ENCODE results near the gene TRAPPC2. TPM values are rescaled to one million over a fixed set of nuclear protein-coding genes. Genes with fewer than 3 reads are reported as not detected.

TRAPPC2 gene
- 15.0 TPM for total RNA-seq

DNA sequence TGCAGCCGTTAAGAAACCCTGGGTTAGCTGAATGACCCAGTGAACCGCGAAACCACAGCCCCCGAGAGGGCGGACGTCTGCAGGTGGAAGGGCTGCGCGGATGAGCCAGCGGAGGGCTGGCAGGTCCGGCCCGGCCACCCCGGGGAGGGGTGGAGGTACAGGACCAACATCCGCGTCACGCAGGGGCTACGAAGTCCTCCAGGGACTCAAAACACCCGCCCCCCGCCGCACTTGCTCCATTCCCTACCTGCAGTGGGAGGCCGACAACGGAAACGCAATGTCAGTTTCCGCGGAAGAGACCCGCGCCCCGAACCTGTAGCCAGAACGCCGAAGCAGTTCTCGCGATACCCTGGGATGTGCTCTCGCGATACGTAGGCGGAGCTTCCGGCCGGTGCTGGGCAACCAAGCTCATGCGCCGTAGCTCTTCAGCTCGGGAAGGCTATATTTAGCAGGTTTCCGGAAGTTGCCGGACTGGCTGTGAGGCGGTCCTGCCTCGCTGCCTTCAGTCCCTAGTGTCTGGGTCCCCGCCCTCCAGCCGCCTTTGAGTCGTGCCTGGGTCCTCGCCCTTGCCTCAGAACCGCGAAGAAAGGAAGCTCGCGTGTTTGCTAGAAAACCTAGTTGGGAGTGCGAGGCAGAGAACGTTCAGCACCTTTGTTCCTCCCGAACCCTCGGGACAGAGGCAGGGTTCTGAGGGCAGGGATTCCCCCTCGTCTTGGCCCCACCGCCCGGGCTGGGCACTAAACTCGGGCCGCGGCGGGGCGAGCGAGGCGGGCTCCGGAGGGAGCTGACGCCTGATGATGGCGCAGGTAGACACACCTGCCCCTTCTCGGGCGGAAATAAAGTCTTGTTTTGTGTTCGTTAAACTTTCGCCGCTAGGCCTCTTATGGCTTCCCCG is at the start of gene TRAPPC2, which contains the start of gene OFD1:
Gene TRAPPC2, minus strand, starts transcription at position 343 of the 895 bp plus-strand sequence. CDS start 14,657 bp downstream, outside the sequence.
Gene OFD1, plus strand, starts transcription at position 471 of the 895 bp plus-strand sequence. Its CDS starts 324 bp downstream, at position 795.
- ATAC-seq, result peak; percentile 100

DNA sequence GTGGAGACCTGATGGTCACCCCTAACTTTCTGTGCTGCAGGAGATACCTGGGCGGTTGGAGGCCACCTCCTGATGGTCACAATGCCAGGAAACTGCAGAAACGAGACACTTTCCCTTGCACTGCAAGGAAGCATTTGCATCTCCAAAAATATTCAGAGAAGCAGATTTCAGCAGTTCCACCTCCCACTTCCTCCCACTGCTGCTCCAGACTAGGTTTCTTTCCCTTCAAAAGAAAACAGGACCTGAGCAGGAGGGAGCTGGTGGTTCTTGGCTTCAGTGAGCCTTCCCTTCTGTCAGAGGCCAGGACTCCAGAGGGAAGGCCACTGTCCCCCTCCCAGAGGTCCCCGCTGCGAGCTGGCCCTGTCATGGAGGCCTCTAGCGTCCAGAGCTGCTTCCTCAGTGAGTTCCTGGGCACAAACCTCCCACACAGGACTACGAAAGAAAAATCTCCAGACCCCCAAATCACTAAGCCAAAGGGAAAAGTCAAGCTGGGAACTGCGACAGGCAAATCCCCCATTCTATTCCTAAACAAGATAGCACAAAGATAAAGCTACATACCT is 46.5 kb upstream of the TRAPPC2 start:
- no peak for ATAC-seq

DNA sequence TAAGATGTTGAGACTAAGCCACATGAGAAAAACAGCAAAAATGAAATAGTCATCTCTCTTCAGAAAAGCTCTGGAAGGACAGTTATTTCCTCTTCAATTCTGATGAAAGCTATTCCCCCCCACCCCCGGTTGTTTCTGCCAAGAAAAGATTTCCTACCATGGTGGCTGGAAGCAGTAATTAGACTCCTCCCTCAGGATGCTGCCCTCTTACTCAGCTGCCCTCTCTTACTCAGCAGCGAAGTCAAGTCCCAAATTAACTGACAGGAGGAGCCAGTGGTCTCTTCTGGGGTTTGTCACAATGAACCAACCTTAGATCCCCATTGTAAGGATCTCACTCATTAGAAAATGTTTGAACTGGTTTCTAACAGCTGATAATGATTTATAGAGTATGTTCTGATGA is 44.5 kb upstream of the TRAPPC2 start:
- ATAC-seq, result no peak

DNA sequence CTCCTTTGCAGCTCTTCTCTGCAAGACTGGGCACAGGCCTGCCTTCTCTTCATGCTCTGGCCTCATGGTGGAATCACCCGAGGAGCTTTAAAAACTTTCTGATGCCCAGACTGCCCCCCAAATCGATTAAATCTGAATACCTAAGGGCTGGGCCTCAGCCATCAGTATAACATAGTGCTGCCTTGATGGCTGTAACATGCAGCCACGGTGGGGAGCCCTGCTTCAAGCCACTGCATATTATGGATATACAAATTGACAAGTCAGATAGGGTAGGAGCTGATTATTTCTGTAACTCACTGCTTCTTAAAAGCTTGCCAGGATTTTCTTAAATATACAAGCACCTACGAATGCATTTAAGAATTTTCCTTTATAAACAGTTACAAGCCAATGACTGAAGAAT is 42.0 kb upstream of the TRAPPC2 start:
- ATAC-seq, result no peak

DNA sequence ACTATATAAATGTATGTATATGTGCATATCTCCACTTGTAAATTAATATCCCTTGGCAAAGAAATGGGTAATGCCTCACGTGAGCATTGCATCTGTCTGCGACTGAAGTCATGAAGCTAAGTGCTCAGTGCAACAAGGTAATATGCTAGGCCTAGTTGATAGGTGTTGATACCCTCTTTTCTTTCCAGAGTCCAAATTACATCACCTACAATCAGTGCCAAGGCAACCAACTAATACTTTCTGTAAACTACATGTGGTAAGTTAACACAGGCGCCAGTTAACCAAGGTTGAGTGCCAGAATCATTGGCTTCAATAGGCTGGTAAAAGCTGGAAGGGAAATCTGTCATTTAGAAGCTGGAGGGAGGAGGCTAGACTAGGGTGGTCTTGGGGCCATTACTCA is 41.4 kb upstream of the TRAPPC2 start:
- ATAC-seq, result no peak

DNA sequence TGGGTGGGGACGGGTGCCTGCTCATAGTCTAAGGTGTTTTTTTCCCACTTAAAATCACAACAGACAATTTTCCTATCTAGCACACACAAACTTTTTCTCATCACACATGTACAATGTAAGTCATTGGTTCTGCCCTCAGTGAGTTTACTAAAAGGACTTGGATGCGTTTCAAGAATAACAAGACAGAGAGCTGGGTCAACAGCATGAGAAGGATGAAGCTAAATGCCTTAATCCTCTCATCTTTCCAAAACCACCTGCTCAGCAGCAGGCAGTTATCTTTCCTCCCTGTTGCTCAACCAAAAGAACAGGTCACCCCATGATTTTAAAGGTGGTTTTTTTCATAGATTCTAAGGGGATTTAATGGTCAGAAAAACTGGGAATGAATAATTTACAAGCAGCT is 40.3 kb upstream of the TRAPPC2 start:
- no peak for ATAC-seq

DNA sequence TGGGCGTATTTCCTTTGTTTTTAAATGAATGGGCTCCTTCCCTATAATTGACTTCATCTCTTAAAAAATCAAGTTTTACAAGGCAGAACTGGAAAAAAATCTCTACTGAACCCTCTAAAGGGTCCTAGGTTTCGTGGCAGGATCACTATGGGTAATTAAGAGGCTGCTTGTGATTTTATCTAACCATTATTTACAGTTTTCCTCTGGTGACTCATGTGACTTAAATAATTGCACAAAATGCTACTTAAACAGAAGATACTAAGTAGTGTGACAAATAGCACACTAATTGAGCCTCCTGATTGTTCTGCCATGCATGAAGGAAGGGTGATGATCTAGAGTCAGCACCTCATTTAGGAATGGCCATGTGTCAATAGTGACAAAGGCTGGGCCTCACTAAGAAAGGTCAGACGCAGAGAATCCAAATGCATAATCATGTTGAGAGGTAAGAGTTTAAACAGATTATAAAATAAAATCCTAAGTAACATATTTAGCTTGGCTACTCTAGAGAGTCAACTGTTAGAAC is 35.7 kb upstream of the TRAPPC2 start:
- no peak for ATAC-seq

DNA sequence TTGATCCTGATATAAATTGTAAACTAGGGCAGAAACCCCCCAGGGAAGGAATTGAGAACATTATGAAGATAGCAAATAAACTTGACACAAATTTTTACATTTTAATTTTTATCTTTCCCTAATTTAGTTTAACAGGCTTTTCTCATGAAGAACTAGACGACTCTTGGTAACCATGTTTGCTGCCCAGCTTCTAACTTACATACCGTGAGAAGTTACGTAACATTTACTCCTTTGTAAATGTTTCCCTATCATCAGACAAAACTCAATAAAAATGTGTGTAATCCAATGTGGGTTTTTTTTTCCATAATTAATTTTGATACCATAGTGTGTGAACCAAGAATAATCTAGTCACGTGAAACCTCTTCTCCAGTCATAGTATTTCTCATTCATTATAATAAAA is 34.5 kb upstream of the TRAPPC2 start:
- ATAC-seq, result no peak

DNA sequence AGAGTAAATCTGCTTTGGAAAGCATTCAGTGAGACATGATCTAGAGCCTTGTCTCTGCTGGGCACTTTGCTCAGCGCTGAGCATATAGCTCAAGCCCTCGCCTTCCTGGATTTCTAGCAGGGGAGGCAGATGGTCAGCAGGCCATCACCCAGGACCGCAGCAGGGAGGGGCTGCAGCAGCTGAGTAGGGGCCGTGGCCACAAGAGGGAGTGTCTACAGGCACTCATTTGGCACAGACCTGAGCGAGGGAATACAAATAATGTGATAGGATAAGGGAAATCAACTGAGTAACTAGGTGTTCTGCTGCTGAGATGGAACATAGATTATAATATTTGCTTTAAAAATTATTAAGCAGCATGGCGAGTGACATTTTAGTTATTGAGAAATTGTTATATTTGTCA is 30.3 kb upstream of the TRAPPC2 start:
- no peak for ATAC-seq

DNA sequence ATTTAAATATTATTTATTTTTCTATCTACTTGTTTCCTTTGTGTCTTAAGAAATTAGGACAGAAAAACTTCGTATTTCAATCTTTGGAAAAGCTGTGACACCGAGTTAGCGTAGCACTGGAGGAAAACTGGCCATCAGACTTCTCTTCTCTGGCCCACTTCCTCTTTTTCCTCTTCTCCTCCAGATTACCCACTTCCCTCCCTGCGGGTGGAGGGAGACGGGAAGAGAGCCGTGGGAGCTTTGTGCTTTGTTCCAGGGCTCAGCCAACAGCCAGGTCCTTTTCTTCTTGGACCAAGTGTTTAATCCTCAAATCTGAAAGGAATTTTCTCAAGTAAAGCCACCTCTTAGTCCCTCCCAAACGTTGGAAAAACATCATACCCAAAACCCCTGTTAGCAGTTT is 29.9 kb upstream of the TRAPPC2 start:
- ATAC-seq, result no peak

DNA sequence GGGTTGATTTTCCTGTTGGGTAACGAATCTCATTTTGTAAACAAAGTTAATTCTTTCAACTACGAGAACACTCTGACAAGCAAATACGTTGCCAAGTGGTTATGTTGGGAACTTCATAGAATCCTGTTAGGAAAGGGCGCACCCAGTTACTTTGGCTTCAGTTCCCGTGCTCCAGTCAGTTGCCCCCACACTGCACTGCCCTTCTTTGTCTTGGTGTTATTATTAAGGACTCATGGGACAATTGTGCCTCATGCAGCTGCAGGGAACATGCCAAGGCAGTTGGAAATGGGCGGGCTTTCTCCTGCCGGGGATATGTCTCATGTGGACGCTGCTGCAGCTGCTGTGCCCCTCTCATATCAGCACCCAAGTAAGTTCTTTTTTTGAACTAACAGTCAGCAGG is 29.1 kb upstream of the TRAPPC2 start:
- ATAC-seq, result no peak

DNA sequence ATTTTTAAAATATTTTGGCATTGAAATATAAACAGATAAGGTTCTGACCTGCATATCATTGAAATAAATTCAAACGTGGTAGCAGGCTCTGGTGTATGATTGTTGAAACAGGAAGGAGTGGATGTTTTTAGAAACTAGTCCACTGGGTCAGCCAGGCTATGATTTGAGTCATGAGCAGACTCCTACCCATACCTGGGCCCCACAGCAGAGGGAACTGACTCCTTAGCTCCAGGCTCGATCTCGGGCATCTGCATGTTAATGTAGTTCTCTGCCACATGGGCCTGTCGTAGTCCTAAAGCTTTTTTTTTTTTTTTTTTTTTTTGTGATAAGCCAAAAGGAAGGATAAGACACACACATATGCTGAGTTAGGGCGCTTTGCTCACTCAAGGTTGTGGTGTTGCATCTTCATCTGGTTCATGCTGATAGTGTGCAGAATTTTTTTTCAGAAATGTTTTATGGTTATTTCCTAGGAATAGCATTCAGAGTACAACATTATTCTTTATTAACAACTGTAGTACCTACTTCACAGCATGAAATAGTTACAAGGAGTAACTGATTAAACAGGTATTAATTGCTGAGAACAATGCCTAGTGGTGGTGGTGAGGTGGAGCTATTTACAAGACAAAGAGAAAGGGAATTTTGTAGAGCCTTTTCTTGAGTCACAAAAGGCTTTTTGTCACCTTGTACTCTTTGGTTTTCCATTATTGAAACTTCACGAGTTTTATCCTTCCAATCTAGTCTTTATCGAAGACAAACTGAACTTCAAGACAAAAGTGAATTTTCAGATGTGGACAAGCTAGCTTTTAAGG is 27.4 kb upstream of the TRAPPC2 start:
- no peak for ATAC-seq

DNA sequence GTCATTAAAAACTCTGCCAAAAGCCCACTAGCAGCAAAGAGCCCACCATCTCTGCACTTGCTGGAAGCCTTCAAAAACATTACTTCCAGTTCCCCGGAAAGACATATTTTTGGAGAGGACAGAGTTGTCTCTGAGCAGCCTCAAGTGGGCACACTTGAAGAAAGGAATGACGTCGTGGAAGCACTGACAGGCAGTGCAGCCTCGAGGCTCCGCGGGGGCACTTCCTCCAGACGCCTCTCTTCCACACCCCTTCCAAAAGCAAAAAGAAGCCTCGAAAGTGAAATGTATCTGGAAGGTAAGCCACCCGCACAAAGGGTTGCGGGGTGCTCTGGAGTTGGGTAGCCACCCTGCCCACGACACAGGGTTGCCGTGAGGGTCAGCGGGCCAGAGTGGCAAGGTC is 26.0 kb upstream of the TRAPPC2 start:
- ATAC-seq, result no peak

DNA sequence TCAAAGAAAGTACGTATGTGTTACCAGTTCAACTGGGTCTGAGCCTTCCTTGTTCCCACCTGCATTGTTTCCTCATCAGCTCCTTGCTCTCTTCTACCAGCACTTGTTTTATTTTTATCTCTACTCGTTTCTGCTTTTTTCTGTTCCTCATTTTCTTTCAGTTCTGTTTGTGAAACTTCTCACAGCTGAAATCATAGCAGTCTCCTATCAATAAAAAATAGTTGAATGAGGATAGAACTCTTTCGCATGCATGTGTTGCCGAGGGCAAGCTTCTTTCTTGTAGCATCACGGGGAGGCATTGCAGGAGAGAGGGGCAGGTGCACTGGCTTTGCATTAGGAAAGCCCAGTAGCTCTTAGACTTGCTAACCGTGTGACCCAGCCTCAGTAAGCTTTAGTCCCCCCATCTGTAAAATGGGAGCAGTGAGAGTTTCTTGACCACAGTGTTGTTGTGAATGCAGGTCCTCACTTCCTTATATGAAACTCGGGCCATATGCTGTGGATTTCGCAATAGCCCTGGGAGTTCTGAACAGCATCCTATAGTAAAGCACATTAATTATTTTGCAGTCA is 24.8 kb upstream of the TRAPPC2 start:
- no peak for ATAC-seq

DNA sequence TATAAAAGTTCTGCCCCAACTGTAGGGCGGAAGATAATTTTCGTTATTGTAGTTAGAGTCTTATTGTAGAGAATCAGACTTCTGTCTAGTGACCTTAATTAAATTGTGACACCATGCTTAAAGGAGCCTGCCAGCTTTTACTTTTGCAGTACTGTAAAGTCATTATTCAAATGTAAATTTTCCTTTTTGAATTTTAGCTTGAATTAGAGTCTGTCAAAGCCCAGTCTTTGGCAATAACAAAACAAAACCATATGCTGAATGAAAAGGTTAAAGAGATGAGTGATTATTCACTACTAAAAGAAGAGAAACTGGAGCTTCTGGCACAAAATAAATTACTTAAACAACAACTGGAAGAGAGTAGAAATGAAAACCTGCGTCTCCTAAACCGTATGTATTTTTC is 22.0 kb upstream of the TRAPPC2 start:
- ATAC-seq, result no peak

DNA sequence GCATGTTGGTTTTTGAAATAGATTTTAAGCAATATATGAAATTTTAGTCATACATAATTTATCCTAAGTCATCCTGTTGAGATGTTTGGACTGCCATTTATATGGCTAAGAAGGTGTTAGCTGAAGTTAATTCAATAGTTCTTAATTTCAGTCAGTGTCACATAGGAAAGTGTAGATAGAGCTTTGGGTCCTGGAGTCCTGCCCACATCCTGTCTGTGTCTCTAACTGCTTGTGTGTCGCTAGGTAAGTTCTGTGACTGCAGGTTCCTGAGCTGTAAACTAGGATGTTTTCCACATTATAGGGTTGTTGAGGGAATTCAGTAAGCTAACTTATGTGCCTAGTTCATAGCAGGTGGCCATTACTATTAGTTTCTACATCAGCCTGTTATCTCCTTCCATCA is 20.8 kb upstream of the TRAPPC2 start:
- ATAC-seq, result no peak

DNA sequence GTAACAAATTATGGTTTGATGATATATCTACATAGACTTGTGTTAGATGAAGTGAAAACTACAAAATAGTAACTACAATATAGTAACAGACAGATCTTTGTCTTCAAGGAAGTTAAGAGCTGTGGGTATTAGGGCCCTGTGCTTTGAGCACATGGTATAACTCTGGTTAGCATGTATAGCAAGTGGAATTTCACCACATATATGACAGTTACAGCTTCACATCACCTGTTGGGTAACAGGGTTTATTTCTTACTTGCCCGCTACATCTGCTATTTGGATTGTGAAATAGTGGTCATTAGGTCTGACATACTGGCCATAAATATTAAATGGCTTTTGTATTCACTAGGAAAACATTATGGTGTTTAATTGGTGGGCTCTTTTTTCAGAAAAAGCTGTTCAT is 20.3 kb upstream of the TRAPPC2 start:
- ATAC-seq, result no peak

DNA sequence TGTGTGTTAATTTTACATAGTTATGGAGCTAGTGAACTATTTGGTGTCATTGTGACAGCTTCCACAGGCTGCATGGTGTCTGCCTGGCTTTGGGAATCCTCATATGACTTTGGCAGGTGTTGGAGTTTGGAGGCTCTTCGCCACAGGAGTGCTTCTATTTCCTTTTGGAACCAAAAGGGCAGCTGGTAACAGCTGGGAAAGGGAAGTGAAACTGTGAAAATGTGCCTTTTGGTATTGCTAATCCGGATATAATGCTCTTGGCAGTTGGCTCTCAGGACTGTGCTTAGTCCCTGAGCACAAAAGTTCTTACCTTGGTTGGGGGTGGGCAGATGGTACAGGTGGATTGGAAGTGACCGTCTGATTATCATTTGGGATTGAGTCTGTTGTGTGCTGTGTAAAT is 18.2 kb upstream of the TRAPPC2 start:
- no peak for ATAC-seq

DNA sequence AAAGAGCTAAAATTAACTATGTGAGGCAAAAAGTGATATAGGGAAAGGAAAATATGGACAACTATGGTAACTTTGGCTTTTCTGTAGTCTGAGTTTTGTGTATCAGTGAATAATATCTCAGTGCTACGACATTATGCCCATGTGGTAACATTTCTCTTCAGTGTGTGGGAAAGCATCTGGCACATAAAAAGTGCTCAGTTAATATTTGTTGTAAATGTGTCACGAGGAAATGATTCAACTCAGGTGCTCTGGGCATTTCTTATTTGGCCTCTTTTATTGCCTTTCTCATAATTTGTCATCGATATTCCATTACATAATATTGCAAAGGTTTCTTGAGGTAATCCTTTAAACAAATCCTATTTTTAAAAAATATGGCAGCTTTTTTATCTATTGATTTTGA is 17.7 kb upstream of the TRAPPC2 start:
- no peak for ATAC-seq

DNA sequence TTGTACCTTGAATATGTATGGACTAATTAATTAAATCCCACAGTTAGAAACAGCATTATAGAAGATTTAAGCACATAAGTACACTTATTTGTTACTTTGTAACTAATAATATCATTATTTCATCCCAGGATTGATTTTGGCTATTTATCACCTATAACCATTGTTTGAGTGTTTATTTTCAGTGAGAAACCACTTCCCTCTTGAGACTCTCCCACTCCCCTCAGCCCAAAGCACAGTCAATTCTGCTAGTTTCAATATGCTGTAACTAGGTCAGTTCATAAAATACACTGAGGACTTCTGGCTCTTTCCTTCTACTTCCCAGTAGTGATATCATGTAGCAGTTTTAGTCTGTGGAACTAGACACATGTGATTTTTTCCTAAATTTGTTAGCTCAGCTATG is 16.4 kb upstream of the TRAPPC2 start:
- no peak for ATAC-seq

DNA sequence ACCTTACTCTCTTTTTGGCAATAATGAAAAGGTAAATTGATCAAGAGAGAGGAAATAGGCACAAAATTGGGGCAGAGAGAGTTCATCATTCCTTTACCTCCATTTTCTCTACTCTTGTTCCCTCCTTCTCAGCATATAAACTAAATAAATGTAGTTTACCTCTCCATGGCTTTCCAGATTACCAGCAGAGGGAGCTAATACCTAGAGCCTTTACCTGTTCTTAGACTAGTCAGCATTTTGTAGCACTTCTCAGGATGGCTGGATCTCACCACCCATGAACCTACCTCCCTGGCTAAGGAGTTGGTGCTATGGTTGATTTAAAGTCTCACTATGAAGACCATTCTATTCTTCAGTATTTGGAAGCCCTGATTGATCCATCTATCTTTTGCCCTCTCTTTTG is 15.8 kb upstream of the TRAPPC2 start:
- peak; percentile 70 for ATAC-seq

DNA sequence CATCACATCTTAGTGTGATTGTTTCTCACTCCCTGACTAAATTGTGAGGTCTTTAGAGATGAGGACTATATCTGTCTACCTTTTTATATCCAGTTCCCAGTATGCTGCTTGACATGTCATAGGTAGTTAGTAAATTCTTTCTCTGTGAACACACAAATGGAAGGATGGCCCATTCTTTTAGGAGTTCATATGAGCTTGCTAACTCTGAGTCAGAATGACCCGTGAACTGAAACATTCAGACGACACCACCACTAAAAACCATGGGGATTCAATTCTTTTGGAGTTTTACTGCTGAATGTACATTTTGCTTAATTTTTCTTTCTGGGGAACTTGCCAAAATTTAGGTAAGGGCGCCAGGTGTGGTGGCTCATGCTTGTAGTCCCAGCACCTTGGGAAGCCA is 14.1 kb upstream of the TRAPPC2 start:
- ATAC-seq, result no peak

DNA sequence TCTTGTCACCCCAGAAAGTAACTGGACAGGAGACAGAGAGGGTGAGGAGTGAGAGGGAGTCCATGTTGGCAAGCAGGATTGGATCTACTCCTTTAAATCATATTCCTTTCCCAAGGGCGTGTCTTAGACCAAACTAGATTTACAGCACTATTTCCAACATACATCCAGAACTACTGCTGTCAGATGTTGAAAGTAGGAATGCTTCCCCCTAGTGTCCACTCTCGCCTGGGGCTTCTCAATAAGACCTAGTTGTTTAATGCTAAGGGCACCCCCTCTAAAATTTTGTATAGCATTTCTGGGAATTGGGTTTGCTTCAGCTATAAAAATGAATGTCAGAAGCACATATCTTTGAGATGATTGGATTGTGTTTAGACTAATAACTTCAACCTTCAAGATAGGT is 13.4 kb upstream of the TRAPPC2 start:
- peak; percentile 69 for ATAC-seq

Data from esophagus mucosa (tissue), 1 donor.